Liver (tissue), 9 donors: Measurements from ENCODE around the gene CRK. TPM values are rescaled to one million over a fixed set of nuclear protein-coding genes. Genes with fewer than 3 reads are reported as not detected.

Experiments
- DNase-seq: peaks from one replicate; pipeline ENCODE4 v3.0.0-alpha.2; 2017; ENCODE audit warnings: low spot score
- H3K27ac ChIP-seq, 2 donors: one replicate each; pipeline ENCODE4 v1.7.0; 2013; ENCODE audit warnings: inconsistent platforms in 2 of 2, low read length in 2 of 2, control low read depth in 1 of 2, low read depth in 1 of 2, mild to moderate bottlenecking in 1 of 2
- H3K27me3 ChIP-seq, 4 donors: one replicate each; pipeline versions ENCODE4 v1.6.1 to v1.7.0; 2013; ENCODE audit warnings: low read length in 3 of 4, inconsistent platforms in 1 of 4, mild to moderate bottlenecking in 1 of 4, moderate library complexity in 1 of 4; ENCODE audit not compliant: control insufficient read depth in 4 of 4, insufficient read depth in 4 of 4
- H3K36me3 ChIP-seq, 4 donors: one replicate each; pipeline versions ENCODE4 v1.6.1 to v1.7.0; 2013; ENCODE audit warnings: low read length in 3 of 4, mild to moderate bottlenecking in 3 of 4, low read depth in 1 of 4, moderate library complexity in 1 of 4; ENCODE audit not compliant: control insufficient read depth in 4 of 4, insufficient read depth in 3 of 4
- H3K4me1 ChIP-seq, 4 donors: one replicate each; pipeline versions ENCODE4 v1.6.1 to v1.7.0; 2013; ENCODE audit warnings: low read length in 3 of 4, mild to moderate bottlenecking in 3 of 4, moderate library complexity in 1 of 4; ENCODE audit not compliant: control insufficient read depth in 4 of 4, insufficient read depth in 4 of 4
- H3K4me3 ChIP-seq, 3 donors: one replicate each; pipeline versions ENCODE4 v1.6.1 to v1.7.0; 2013; ENCODE audit warnings: low read length in 3 of 3, control low read depth in 1 of 3, low read depth in 1 of 3, mild to moderate bottlenecking in 1 of 3
- H3K9ac ChIP-seq, 2 donors: one replicate each; pipeline ENCODE4 v1.7.0; 2013; ENCODE audit warnings: low read length in 2 of 2, mild to moderate bottlenecking in 2 of 2, moderate library complexity in 2 of 2, control low read depth in 1 of 2, low read depth in 1 of 2
- H3K9me3 ChIP-seq, 4 donors: one replicate each; pipeline versions ENCODE4 v1.6.1 to v1.7.0; 2013; ENCODE audit warnings: low read length in 3 of 4; ENCODE audit not compliant: control insufficient read depth in 4 of 4
- CTCF ChIP-seq: fragments of 150-350 bp; IDR thresholded peaks from 2 replicates; pipeline ENCODE4 v1.5.1; 2017; ENCODE audit warnings: improper control_type of control experiment, low read depth, low read length; ENCODE audit not compliant: missing input control
- EGR1 ChIP-seq, 2 donors: IDR thresholded peaks; 2 replicates each; pipeline ENCODE4 v1.6.1; 2016 to 2018; ENCODE audit warnings: antibody characterized with exemption in 2 of 2, low read depth in 2 of 2
- FOXA1 ChIP-seq: IDR thresholded peaks from 2 replicates; pipeline ENCODE4 v1.6.1; 2016; ENCODE audit warnings: antibody characterized with exemption
- FOXA2 ChIP-seq: IDR thresholded peaks from 2 replicates; pipeline ENCODE4 v1.6.1; 2016; ENCODE audit warnings: antibody characterized with exemption
- GABPA ChIP-seq, 2 donors: IDR thresholded peaks in 1 of 2; conservative IDR thresholded peaks in 1 of 2; 2 replicates each; pipeline ENCODE4 v1.6.1; 2016; ENCODE audit warnings: antibody characterized with exemption in 2 of 2, mild to moderate bottlenecking in 1 of 2, moderate library complexity in 1 of 2
- HNF4A ChIP-seq, 2 donors: conservative IDR thresholded peaks; 2 replicates each; pipeline ENCODE4 v1.6.1; 2016; ENCODE audit warnings: antibody characterized with exemption in 2 of 2, mild to moderate bottlenecking in 2 of 2
- NR2F2 ChIP-seq: IDR thresholded peaks from 2 replicates; pipeline ENCODE4 v1.6.1; 2016; ENCODE audit warnings: antibody characterized with exemption
- RAD21 ChIP-seq, 2 donors: IDR thresholded peaks; 2 replicates each; pipeline ENCODE4 v1.6.1; 2016; ENCODE audit warnings: antibody characterized with exemption in 2 of 2, mild to moderate bottlenecking in 2 of 2
- RXRA ChIP-seq, 2 donors: IDR thresholded peaks; 2 replicates each; pipeline ENCODE4 v1.6.1; 2017 to 2018; ENCODE audit warnings: antibody characterized with exemption in 2 of 2, mild to moderate bottlenecking in 1 of 2
- SP1 ChIP-seq: IDR thresholded peaks from 2 replicates; pipeline ENCODE4 v1.6.1; 2018; ENCODE audit warnings: antibody characterized with exemption, mild to moderate bottlenecking
- TAF1 ChIP-seq: conservative IDR thresholded peaks from 2 replicates; pipeline ENCODE4 v1.6.1; 2016; ENCODE audit warnings: antibody characterized with exemption, mild to moderate bottlenecking
- YY1 ChIP-seq: IDR thresholded peaks from 2 replicates; pipeline ENCODE4 v1.6.1; 2016; ENCODE audit warnings: antibody characterized with exemption, mild to moderate bottlenecking
- WGBS: extraction: QIAGEN DNeasy Blood & Tissue Kit; methylation state at CpG from one replicate; pipeline ENCODE4 v1.1.7; 2013; 5-methylcytosine and 5-hydroxymethylcytosine counted together
- polyA plus RNA-seq, 2 donors: library from polyadenylated mRNA; stranded (reverse) in 1 of 2; unstranded in 1 of 2; fragments of 200-250 nt in 1 of 2; fragments of >200 nt in 1 of 2; fragmentation: Nextera tagmentation in 1 of 2; extraction: Ambion mirVana in 1 of 2; gene quantifications; one replicate each; pipeline versions ENCODE4 v1.2.1 to v1.2.3, GENCODE V29; 2013 to 2015
- total RNA-seq, 2 donors: library from RNA; depleted of rRNA; stranded (reverse); fragments of >200 nt; gene quantifications; one replicate each; pipeline ENCODE4 v1.2.3, GENCODE V29; 2014
- donor health status: healthy.
- donor health status: healthy.
- donor health status: healthy.
- donor health status: healthy.
- donor health status: healthy.

The CRK gene
- total and polyA plus RNA-seq, 4 donors = 29.5 to 69.9 (median 34.8) TPM

DNA sequence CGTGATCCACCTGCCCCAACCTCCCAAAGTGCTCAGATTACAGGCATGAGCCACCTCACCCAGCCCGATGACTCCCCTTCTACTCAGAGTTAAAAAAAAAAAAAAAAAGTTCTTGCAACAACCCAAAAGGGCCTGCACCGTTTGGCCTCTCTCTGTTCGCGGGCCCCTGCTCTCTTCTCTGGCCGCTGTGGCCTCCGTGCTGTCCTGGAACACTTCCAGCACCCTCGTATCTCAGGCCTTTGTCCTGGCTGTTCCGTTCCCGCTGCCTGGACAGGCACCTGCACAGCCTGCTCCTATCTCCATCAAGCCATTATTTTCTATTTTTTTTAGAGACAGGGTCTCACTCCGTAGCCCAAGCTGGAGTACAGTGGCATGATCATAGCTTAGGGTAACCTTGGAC, 25.7 kb upstream of the CRK start:
- Histone ChIP-seq H3K9me3 (no peaks in the 10 kb centered on the region), H3K36me3 (peaks cover 11 to 31% (median 18%) of the 10 kb centered on the region in 4 donors), H3K9ac (no peak overlapping the region), H3K4me1 (peaks cover 2 to 25% (median 8%) of the 10 kb centered on the region in 4 donors), H3K27me3 (no peaks in the 10 kb centered on the region), H3K27ac (no peak overlapping the region), H3K4me3 (no peak overlapping the region)
- TF ChIP-seq YY1 (no peak), FOXA2 (no peak), GABPA (IDR thresholded peaks at IDR 0.05 in 1 of 2, conservative IDR thresholded peaks at IDR 0.05 in 1 of 2) (no peak), NR2F2 (no peak), EGR1 (IDR thresholded peaks at IDR 0.05; ENCODE audit: low read depth in 2 of 2) (no peak), CTCF (no peak), HNF4A (conservative IDR thresholded peaks at IDR 0.05) (no peak), RAD21 (IDR thresholded peaks at IDR 0.05) (no peak), FOXA1 (no peak)
- 66% methylated on average over 11 of the region's 11 CpGs for WGBS
- no peak for DNase-seq

DNA sequence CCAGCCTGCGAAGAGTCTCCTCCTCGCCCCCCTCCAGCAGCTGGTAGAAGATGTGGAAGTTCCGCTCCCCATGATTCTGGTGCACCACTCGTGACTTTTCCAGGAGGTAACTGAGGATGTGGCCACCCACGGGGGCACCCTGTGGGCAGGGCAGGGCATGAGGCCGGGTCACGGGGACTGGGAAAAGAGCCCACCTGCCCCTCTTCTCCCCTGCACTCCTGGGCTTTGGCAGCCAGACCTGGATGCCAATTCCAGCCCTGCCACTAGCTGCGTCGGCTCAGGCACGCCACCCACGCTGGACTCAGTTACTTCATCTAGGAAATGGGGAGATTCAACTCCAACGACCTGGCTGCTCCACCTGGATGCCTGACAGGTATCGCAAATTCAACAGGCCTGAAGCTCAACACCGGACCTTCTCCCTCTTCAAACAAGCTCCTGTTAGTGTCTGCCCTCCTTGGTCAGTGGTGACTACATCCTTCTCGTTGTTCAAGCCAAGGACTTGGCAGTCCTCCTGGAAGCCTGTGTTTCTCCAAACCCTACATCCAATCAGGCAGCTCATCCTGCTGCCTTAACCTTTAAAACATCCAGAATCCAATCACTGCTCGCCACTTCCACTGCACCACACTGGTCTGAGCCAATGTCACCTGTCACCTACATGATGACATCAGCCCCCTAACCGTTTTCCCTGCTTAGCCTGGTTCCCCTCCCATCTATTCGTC, 24.9 kb upstream of the CRK start:
- TF ChIP-seq RAD21 (IDR thresholded peaks at IDR 0.05) (no peak), TAF1 (no peak)
- H3K4me3 ChIP-seq = no peak overlapping the region
- H3K9ac ChIP-seq = no peak overlapping the region
- no peak for DNase-seq
- H3K27ac ChIP-seq = no peak overlapping the region
- H3K9me3 ChIP-seq = no peaks in the 10 kb centered on the region
- no peaks in the 10 kb centered on the region for H3K27me3 ChIP-seq
- 89% methylated on average over 18 of the region's 18 CpGs for WGBS
- peaks cover 2 to 20% (median 8%) of the 10 kb centered on the region in 4 donors for H3K4me1 ChIP-seq
- peaks cover 11 to 31% (median 19%) of the 10 kb centered on the region in 4 donors for H3K36me3 ChIP-seq

- 93% methylated on average over 26 of the region's 26 CpGs for WGBS
- no peak for DNase-seq
- no peaks in the 10 kb centered on the region for H3K27me3 ChIP-seq
- no peak overlapping the region for H3K4me3 ChIP-seq
- peaks cover 0 to 7% (median 0%) of the 10 kb centered on the region in 4 donors for H3K4me1 ChIP-seq
- H3K36me3 ChIP-seq = peaks cover 13 to 39% (median 17%) of the 10 kb centered on the region in 4 donors
- no peak overlapping the region for H3K27ac ChIP-seq
- no peaks in the 10 kb centered on the region for H3K9me3 ChIP-seq
- TF ChIP-seq FOXA2 (no peak), HNF4A (conservative IDR thresholded peaks at IDR 0.05) (no peak), GABPA (IDR thresholded peaks at IDR 0.05 in 1 of 2, conservative IDR thresholded peaks at IDR 0.05 in 1 of 2) (no peak), SP1 (no peak), RXRA (IDR thresholded peaks at IDR 0.05) (no peak), FOXA1 (no peak)
- no peak overlapping the region for H3K9ac ChIP-seq
Observed at GRCh38 chr17:1478418-1478817, 22.4 kb upstream of the CRK start.
